ENCODE data around the gene WDR87.
"Not testable (repeated sequence)": the region's sequence is repeated elsewhere in the genome, so short reads cannot be mapped to it uniquely, and the experiment has no call there.

The WDR87 gene

DNA sequence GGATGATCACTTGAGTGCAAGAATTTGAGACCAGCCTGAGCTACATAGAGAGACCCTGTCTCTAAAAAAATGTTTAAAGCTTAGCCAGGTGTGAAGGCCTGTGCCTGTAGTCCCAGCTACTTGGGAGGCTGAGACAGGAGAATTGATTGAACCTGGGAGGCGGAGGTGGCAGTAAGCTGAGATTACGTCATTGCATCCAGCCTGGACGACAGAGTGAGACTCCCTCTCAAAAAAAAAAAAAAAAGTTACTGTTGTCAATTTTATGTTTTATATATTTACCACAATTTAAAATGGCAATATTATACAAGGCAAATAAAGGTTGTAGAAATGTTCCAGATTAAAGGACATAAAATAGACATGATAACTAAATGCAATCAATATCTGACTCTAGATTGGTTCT lies 29.2 kb downstream of the WDR87 start:
- DNase-seq (ENCODE audit: low spot score) = no peak

DNA sequence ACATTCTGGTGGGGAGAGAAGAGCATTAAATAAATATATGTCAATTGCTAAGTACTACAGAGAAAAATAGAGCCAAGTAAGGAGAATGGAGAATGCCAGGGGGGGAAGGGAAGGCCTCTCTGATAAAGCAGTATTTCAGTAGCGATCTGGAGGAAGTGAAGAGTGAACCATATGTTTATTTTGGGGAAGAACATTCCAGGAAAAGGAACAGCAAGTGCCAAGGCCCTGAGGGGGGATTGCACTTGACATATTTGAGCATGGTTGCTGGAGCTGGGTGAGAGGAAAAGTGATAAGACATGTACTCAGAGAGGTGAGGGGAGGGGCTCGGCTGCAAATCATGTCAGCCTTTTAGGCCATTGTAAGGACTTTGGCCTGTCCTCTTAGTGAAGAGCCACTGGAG lies 30.4 kb downstream of the WDR87 start:
- no peak for DNase-seq (ENCODE audit: low spot score)

DNA sequence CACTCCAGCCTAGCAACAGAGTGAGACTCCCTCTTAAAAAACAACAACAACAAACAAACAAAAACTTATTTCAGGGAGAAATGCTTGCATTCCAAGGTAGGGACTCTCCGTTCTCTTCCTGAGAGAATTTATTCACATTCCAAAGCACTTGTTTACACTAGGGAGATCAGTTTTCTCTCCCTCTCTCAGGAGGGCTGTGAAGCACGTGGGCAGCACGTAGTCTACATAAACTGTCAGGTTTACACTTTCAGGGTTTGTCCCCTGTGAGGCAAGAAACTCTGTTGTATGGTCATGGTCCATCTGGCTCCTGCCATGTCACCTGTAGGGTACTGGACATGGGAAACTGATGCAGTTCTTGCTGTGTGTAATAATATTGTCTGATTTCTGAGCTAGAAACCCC lies 31.6 kb downstream of the WDR87 start:
- DNase-seq (ENCODE audit: low spot score) = no peak

DNA sequence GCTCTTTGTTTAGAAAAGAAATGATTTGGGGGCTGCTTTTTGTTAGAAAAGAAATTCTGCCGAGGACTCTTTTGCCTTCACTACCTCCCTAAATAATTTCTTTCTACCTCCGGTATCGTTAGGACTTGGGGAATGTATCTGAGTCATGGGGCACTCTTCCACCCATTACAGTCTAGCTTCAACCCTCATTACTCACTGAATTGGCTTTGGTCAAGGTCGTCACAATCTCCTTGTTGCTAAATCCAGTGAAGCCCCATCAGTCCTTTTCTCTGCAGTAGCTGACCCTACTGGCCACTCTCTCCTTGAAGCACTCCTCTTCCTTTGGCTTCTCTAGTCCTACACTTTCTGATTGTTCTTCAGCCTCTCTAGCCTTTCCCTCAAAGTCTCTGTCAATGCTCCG lies 34.0 kb downstream of the WDR87 start:
- no peak for DNase-seq (ENCODE audit: low spot score)

DNA sequence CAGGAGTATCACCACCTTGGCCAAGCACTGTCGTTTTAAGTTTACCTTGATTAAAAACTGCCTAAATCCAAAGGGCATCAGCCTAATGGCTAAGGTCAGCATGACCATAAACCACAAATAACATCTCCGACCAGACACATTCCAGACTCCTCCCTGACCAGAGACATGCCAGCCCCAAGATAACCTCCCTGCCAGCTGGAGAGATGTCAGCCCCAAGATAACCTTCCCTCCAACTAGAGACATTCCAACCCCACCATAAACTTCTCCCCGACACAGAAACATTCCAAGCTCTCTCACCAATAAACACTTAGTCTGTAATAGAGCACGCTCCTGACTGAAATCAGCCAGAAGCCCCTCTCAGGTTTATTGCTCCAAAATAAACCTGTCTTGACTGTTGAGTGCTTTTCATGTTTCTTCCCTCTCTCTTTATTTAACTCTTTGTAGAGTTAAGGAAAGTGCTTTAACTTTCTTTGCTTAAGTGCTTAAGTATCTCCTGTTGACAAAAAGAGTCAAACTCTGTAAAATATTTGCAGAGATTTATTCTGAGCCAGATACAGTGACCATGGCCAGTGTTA lies 36.5 kb downstream of the WDR87 start:
- DNase-seq (ENCODE audit: low spot score) = no peak

DNA sequence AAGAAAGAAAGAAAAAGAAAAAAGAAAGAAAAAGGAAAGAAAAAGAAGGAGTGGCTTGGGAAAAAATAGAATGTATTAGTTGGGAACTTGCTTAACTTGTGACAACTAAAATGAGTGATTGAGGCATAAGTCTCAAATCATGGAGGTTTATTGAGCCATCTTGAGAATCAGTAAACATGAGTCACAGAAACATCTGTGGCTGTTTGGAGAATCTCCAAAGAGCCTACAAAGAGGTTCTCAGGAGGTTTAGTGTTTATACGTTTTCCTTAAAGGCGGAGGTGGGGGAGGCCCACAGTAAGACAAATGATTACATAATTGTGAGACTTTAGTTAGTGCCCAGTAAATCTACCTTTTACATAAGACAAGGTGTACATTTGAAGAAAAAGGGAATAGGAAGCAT lies 38.6 kb downstream of the WDR87 start:
- no peak for DNase-seq (ENCODE audit: low spot score)

DNA sequence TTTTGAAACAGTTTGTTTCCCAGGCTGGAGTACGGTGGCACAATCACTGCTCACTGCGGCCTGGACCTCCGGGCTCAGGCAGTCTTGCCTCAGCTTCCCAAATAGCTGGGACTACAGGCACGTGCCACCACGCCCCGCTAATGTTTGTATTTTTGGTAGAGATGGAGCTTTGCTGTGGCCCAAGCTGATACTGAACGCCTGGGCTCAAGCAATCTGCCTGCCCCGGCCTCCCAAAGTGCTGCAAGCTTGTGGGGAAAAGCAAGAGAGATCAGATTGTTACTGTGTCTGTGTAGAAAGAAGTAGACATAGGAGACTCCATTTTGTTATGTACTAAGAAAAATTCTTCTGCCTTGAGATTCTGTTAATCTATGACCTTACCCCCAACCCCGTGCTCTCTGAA lies 40.5 kb downstream of the WDR87 start:
- DNase-seq (ENCODE audit: low spot score) = not testable (repeated sequence)

DNA sequence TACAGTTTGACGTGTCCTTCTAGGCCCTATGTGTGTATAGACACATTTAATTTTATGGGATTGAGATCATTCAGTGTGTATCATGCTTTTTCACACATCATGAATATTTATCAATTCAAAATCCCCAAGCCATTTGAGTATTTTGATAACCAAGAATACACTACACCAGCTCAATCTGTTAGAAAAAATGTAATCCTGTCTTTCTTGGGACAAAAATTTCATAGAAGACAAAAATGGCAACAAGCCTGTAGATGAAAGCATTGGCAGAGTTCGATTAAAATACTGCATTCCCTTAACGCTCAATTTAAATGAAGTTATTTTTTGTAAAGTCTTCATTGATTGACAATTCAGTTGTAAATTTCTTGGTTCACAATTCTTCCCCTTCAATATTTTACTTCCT lies 41.9 kb downstream of the WDR87 start:
- no peak for DNase-seq (ENCODE audit: low spot score)

DNA sequence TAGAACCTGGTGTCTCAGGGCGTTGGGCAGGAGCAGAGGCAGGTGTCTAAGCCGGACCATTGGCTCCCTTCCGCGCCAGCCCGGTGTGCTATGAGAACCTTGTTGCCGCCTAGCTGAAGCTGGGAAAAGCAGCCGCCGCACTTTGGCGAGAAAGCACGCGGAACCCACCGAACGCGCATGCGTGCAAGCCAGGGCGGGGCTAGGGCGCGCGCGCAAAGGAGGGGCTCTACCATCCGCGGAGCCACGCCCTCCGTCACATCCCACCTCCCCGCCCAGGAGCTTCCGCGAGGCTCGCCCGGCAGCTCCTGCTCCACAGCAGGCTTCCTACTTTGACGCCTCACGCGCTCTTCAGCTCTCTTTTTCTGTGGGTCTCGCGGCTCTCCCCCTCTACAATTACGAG lies 51.3 kb downstream of the WDR87 start:
- DNase-seq (ENCODE audit: low spot score) = no peak

DNA sequence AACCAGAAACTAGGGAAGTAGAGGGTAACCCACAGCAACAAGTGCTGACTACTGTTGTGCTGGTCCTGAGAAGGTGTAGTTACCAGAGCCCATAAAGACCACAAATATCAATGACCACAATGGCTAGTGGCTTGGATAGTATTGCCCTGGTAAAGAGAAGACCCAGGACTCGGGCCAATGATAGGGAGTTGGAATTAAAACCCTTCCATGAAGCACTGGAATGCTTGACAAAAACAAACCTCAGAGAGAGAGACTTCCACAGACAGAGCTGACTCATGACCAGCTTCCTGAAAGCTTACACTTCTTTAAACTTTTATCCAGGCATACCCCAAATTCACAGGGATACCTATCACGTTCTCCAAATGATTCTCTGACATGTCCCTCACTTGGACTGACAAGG lies 60.5 kb downstream of the WDR87 start:
- no peak for DNase-seq (ENCODE audit: low spot score)
